ENCODE data around the gene PPP6R3.

- TF ChIP-seq POLR2AphosphoS5 (IDR thresholded peaks at IDR 0.05; ENCODE audit: low read depth, low read length) (no peak), TAF1 (IDR thresholded peaks at IDR 0.05; ENCODE audit: borderline replicate concordance, insufficient read depth, low read length) (no peak), SIN3A (IDR thresholded peaks at IDR 0.05; ENCODE audit: borderline replicate concordance, insufficient read depth, low read length) (no peak), REST (IDR thresholded peaks at IDR 0.05; ENCODE audit: insufficient read depth in 1 of 2, low read depth in 2 of 2, low read length in 2 of 2) (no peak)
Measured at GRCh38 chr11:68463714-68464113, 3.2 kb downstream of the PPP6R3 start.
